IMR-90 (cell line): ENCODE results near the gene FAM98C. TPM values are rescaled to one million over a fixed set of nuclear protein-coding genes. Genes with fewer than 3 reads are reported as not detected.

Experiments
- ATAC-seq: fragments of 200-7000 bp; cut with Tn5 transposase; 2 replicates; pipeline ENCODE4 v1.9.1; 2020; ENCODE audit warnings: low read depth, mild to moderate bottlenecking, moderate library complexity
- BruUV-seq: library from RNA; stranded (reverse); fragments of 400-500 nt; replicated peaks from 2 replicates; lab custom pipeline; 2021; lab: Mats Ljungman, UMichigan
- CTCF ChIA-PET: fragments of 300-600 bp; formaldehyde crosslinking; extraction: SDS; loops from one replicate; lab custom pipeline; 2021; ENCODE audit warnings: antibody characterized with exemption; lab: Yijun Ruan, JAX
- POLR2A ChIA-PET: fragments of 300-600 bp; sonication (Branson Sonifier 250); formaldehyde crosslinking; loops from one replicate; lab custom pipeline; 2022; ENCODE audit warnings: antibody characterized with exemption; ENCODE audit not compliant: unreplicated experiment; lab: Charles Lee
- DNase-seq: peaks from one replicate; pipeline ENCODE4 v3.0.0; 2013
- H2AFZ ChIP-seq: replicated peaks from 2 replicates; pipeline ENCODE3; 2013; ENCODE audit warnings: low read length, mild to moderate bottlenecking; ENCODE audit not compliant: poor library complexity
- H2AK5ac ChIP-seq: 2 replicates; pipeline ENCODE4 v1.6.1; 2013; ENCODE audit warnings: low read depth, low read length, inconsistent platforms
- H2AK9ac ChIP-seq: replicated peaks from 2 replicates; pipeline ENCODE3; 2013; ENCODE audit warnings: mild to moderate bottlenecking, low read depth, low read length, moderate library complexity; ENCODE audit not compliant: poor library complexity
- H2BK120ac ChIP-seq: 2 replicates; pipeline ENCODE4 v1.6.1; 2013; ENCODE audit warnings: low read depth, low read length, inconsistent platforms
- H2BK15ac ChIP-seq: 3 replicates; pipeline ENCODE4 v1.6.1; 2013; ENCODE audit warnings: low read depth, low read length, inconsistent platforms
- H2BK20ac ChIP-seq: 2 replicates; pipeline ENCODE4 v1.6.1; 2013; ENCODE audit warnings: low read depth, mild to moderate bottlenecking, inconsistent platforms, low read length, moderate library complexity
- H2BK5ac ChIP-seq: 2 replicates; pipeline ENCODE4 v1.6.1; 2013; ENCODE audit warnings: mild to moderate bottlenecking, low read depth, low read length, inconsistent platforms; ENCODE audit not compliant: poor library complexity, severe bottlenecking
- H3K14ac ChIP-seq: replicated peaks from 2 replicates; pipeline ENCODE4 v1.6.1; 2013; ENCODE audit warnings: low read depth, low read length, inconsistent platforms
- H3K18ac ChIP-seq: 2 replicates; pipeline ENCODE4 v1.6.1; 2013; ENCODE audit warnings: low read depth, low read length, control low read depth
- H3K23ac ChIP-seq: 2 replicates; pipeline ENCODE4 v1.6.1; 2013; ENCODE audit warnings: low read depth, low read length, inconsistent platforms
- H3K27ac ChIP-seq: 2 replicates; pipeline ENCODE4 v1.5.1; 2013; ENCODE audit warnings: mild to moderate bottlenecking, control low read depth, low read length; ENCODE audit not compliant: insufficient read depth
- H3K27me3 ChIP-seq: 2 replicates; pipeline ENCODE4 v1.6.1; 2013; ENCODE audit warnings: low read length; ENCODE audit not compliant: control insufficient read depth, insufficient read depth
- H3K36me3 ChIP-seq: 2 replicates; pipeline ENCODE4 v1.6.1; 2013; ENCODE audit warnings: low read length, mixed read lengths; ENCODE audit not compliant: control insufficient read depth, insufficient read depth
- H3K4ac ChIP-seq: 2 replicates; pipeline ENCODE4 v1.6.1; 2013; ENCODE audit warnings: low read depth, low read length, inconsistent platforms
- H3K4me1 ChIP-seq: 2 replicates; pipeline ENCODE4 v1.6.1; 2013; ENCODE audit warnings: low read length, mixed read lengths; ENCODE audit not compliant: control insufficient read depth, insufficient read depth
- H3K4me2 ChIP-seq: 2 replicates; pipeline ENCODE4 v1.6.1; 2013; ENCODE audit warnings: low read depth, mild to moderate bottlenecking, control low read depth, low read length, moderate library complexity
- H3K4me3 ChIP-seq: 2 replicates; pipeline ENCODE4 v1.5.1; 2013; ENCODE audit warnings: low read depth, mild to moderate bottlenecking, control low read depth, low read length, moderate library complexity; ENCODE audit not compliant: insufficient read depth
- H3K56ac ChIP-seq: 2 replicates; pipeline ENCODE4 v1.6.1; 2013; ENCODE audit warnings: low read length, inconsistent platforms; ENCODE audit not compliant: insufficient read depth; ENCODE audit errors: extremely low read depth
- H3K79me1 ChIP-seq, 2 experiments: 2 replicates each; pipeline ENCODE4 v1.6.1; 2013; ENCODE audit warnings: low read length in 2 of 2, inconsistent platforms in 1 of 2, low read depth in 1 of 2
- H3K9ac ChIP-seq: 2 replicates; pipeline ENCODE4 v1.6.1; 2013; ENCODE audit warnings: low read depth, low read length, control low read depth
- H3K9me1 ChIP-seq: 2 replicates; pipeline ENCODE4 v1.6.1; 2013; ENCODE audit warnings: low read length, inconsistent platforms; ENCODE audit not compliant: insufficient read depth
- H3K9me3 ChIP-seq: 2 replicates; pipeline ENCODE4 v1.6.1; 2013; ENCODE audit warnings: low read length; ENCODE audit not compliant: control insufficient read depth, insufficient read depth
- H4K20me1 ChIP-seq: 2 replicates; pipeline ENCODE4 v1.6.1; 2013; ENCODE audit warnings: low read length, inconsistent platforms; ENCODE audit not compliant: insufficient read depth
- H4K5ac ChIP-seq: 2 replicates; pipeline ENCODE4 v1.6.1; 2013; ENCODE audit warnings: mild to moderate bottlenecking, low read depth, low read length, control low read depth
- H4K8ac ChIP-seq, 2 experiments: 2 replicates each; pipeline ENCODE4 v1.6.1; 2013; ENCODE audit warnings: low read depth in 2 of 2, low read length in 2 of 2, control low read depth in 1 of 2, inconsistent platforms in 1 of 2
- H4K91ac ChIP-seq: 2 replicates; pipeline ENCODE4 v1.6.1; 2013; ENCODE audit warnings: low read depth, low read length, inconsistent platforms; ENCODE audit not compliant: insufficient read depth
- BHLHE40 ChIP-seq: fragments of 150-350 bp; IDR thresholded peaks from 2 replicates; pipeline ENCODE4 v1.6.1; 2016; ENCODE audit warnings: mild to moderate bottlenecking, low read depth, low read length
- CHD1 ChIP-seq: IDR thresholded peaks from 2 replicates; pipeline ENCODE4 v1.6.1; 2012; ENCODE audit warnings: low read depth, low read length, improper control_type of control experiment
- FOS ChIP-seq: fragments of 150-350 bp; IDR thresholded peaks from 2 replicates; pipeline ENCODE4 v1.6.1; 2016; ENCODE audit warnings: low read depth, low read length
- MAZ ChIP-seq: IDR thresholded peaks from 2 replicates; pipeline ENCODE4 v1.6.1; 2012; ENCODE audit warnings: low read depth, mild to moderate bottlenecking, low read length, improper control_type of control experiment, moderate library complexity, borderline replicate concordance
- NFE2L2 ChIP-seq: fragments of 150-350 bp; IDR thresholded peaks from 2 replicates; pipeline ENCODE4 v1.6.1; 2016; ENCODE audit warnings: low read depth, mild to moderate bottlenecking, low read length
- POLR2A ChIP-seq: IDR thresholded peaks from 2 replicates; pipeline ENCODE4 v1.6.1; 2012; ENCODE audit warnings: mild to moderate bottlenecking, low read depth, low read length
- RAD21 ChIP-seq: IDR thresholded peaks from 2 replicates; pipeline ENCODE4 v1.6.1; 2012; ENCODE audit warnings: low read length, improper control_type of control experiment
- RCOR1 ChIP-seq: IDR thresholded peaks from 2 replicates; pipeline ENCODE4 v1.6.1; 2012; ENCODE audit warnings: mild to moderate bottlenecking, low read length, improper control_type of control experiment; ENCODE audit not compliant: insufficient replicate concordance
- RFX5 ChIP-seq: IDR thresholded peaks from 2 replicates; pipeline ENCODE4 v1.8.0; 2012; ENCODE audit warnings: low read depth, mild to moderate bottlenecking, low read length, moderate library complexity
- WGBS, 2 experiments: methylation state at CpG; one replicate each; pipeline versions ENCODE4 v1.1.5 to v1.1.7; 2013; ENCODE audit warnings: missing lambda C conversion rate in 2 of 2; ENCODE audit not compliant: insufficient read length in 1 of 2; ENCODE audit errors: extremely low coverage in 2 of 2; 5-methylcytosine and 5-hydroxymethylcytosine counted together
- dilution Hi-C: fragments of 300-500 bp; cut with HindIII; formaldehyde crosslinking; loops from one replicate; pipeline ENCODE4 v1.14.3; 2018; ENCODE audit warnings: low sequenced_read_pairs; ENCODE audit not compliant: unreplicated experiment
- in situ Hi-C: fragments of 300-500 bp; cut with MboI; formaldehyde crosslinking; loops from 3 replicates; pipeline ENCODE4 v1.14.3; 2019; ENCODE audit warnings: low sequenced_read_pairs, inconsistent platforms, mixed read lengths
- intact Hi-C: fragments of 100-400 bp; cut with micrococcal nuclease; formaldehyde crosslinking; loops from 2 replicates; pipeline ENCODE4 v1.10.0; 2022
- polyA plus RNA-seq, 3 experiments: library from polyadenylated mRNA; depleted of rRNA; stranded (reverse); fragments of >200 nt; gene quantifications; 2 replicates each; pipeline ENCODE4 v1.2.3, GENCODE V29; 2012; ENCODE audit warnings: low replicate concordance in 1 of 3
- total RNA-seq: library from RNA; depleted of rRNA; stranded (reverse); fragments of >200 nt; gene quantifications from 2 replicates; pipeline ENCODE4 v1.2.3, GENCODE V29; 2012
- TF ChIP-seq, protein P1 (sequence below): conservative IDR thresholded peaks from 2 replicates; pipeline ENCODE4 v1.5.1; 2012; ENCODE audit warnings: mild to moderate bottlenecking, low read depth, low read length, improper control_type of control experiment
- TF ChIP-seq, protein P2 (sequence below): fragments of 150-350 bp; IDR thresholded peaks from 2 replicates; pipeline ENCODE4 v1.6.1; 2016; ENCODE audit warnings: low read depth, mild to moderate bottlenecking, low read length, moderate library complexity, borderline replicate concordance
- TF ChIP-seq, protein P3 (sequence below): fragments of 150-350 bp; IDR thresholded peaks from 2 replicates; pipeline ENCODE4 v1.6.1; 2017; ENCODE audit warnings: mild to moderate bottlenecking, antibody characterized with exemption, low read length, low read depth

FAM98C gene
- total and polyA plus RNA-seq, 2 of the 4 experiments (the other 2 are of a cell fraction): 3.6 to 17.9 TPM

DNA sequence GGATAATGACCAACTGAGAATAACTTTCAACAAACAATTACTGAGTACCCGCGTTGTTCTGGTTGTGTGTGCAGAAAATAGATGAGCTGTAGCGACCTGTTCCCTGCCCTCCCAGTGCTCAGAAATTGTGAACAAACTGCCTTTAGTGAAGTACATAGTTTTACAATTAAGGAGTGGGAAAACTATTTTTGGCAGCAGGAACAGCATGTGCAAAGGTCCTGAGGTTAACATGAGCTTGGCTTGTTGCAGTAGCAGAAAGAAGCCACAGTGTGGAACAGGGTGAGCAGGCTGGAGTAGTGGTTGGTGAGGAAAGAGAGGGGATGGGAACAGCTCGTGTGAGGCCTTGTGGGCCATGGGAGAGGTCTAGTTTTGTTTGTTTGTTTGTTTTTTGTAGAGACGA is 46.6 kb downstream of the FAM98C start:
- Histone ChIP-seq H4K20me1 (no peaks in the 10 kb centered on the region), H3K79me1 (no peaks in the 10 kb centered on the region), H3K9ac (no peak overlapping the region), H3K9me3 (no peaks in the 10 kb centered on the region), H2BK120ac (no peak overlapping the region), H3K27me3 (peaks cover 6% of the 10 kb centered on the region; the same call in 1 of the 2 replicates), H3K4me2 (no peak overlapping the region), H3K36me3 (no peaks in the 10 kb centered on the region), H3K27ac (no peak overlapping the region), H2BK15ac (no peak overlapping the region), H3K9me1 (no peaks in the 10 kb centered on the region), H3K4ac (no peak overlapping the region), H2BK20ac (no peak overlapping the region), H4K5ac (no peak overlapping the region), H3K4me1 (no peaks in the 10 kb centered on the region), H2BK5ac (no peak overlapping the region), H3K56ac (no peak overlapping the region), H2AK9ac (peak overlapping the region; percentile 24), H4K91ac (no peak overlapping the region), H3K4me3 (no peak overlapping the region), H4K8ac (no peak overlapping the region), H2AK5ac (no peak overlapping the region), H3K18ac (no peak overlapping the region), H3K14ac (no peak overlapping the region), H3K23ac (no peak overlapping the region), H2AFZ (no peak overlapping the region)
- TF ChIP-seq FOS (no peak), MAZ (no peak), NFE2L2 (no peak), RAD21 (no peak), CHD1 (no peak), RCOR1 (no peak), POLR2A (no peak), BHLHE40 (no peak), RFX5 (no peak)
- TF ChIP-seq, protein P1, sequence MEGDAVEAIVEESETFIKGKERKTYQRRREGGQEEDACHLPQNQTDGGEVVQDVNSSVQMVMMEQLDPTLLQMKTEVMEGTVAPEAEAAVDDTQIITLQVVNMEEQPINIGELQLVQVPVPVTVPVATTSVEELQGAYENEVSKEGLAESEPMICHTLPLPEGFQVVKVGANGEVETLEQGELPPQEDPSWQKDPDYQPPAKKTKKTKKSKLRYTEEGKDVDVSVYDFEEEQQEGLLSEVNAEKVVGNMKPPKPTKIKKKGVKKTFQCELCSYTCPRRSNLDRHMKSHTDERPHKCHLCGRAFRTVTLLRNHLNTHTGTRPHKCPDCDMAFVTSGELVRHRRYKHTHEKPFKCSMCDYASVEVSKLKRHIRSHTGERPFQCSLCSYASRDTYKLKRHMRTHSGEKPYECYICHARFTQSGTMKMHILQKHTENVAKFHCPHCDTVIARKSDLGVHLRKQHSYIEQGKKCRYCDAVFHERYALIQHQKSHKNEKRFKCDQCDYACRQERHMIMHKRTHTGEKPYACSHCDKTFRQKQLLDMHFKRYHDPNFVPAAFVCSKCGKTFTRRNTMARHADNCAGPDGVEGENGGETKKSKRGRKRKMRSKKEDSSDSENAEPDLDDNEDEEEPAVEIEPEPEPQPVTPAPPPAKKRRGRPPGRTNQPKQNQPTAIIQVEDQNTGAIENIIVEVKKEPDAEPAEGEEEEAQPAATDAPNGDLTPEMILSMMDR: no peak
- TF ChIP-seq, protein P2, sequence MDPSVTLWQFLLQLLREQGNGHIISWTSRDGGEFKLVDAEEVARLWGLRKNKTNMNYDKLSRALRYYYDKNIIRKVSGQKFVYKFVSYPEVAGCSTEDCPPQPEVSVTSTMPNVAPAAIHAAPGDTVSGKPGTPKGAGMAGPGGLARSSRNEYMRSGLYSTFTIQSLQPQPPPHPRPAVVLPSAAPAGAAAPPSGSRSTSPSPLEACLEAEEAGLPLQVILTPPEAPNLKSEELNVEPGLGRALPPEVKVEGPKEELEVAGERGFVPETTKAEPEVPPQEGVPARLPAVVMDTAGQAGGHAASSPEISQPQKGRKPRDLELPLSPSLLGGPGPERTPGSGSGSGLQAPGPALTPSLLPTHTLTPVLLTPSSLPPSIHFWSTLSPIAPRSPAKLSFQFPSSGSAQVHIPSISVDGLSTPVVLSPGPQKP: no peak
- TF ChIP-seq, protein P3, sequence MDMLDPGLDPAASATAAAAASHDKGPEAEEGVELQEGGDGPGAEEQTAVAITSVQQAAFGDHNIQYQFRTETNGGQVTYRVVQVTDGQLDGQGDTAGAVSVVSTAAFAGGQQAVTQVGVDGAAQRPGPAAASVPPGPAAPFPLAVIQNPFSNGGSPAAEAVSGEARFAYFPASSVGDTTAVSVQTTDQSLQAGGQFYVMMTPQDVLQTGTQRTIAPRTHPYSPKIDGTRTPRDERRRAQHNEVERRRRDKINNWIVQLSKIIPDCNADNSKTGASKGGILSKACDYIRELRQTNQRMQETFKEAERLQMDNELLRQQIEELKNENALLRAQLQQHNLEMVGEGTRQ: no peak
- ChIA-PET CTCF (no interaction called here), POLR2A (no interaction called here)
- intact Hi-C loops (no loop called here), dilution Hi-C loops (no loop called here), in situ Hi-C loops (no loop called here)
- DNase-seq: no peak
- WGBS, 2 experiments: no CpG with 5 or more reads among the region's 5 CpGs
- BruUV-seq: no TSS peak
- no peak for ATAC-seq
